Measurements from ENCODE around the gene AK2.

AK2 gene

DNA sequence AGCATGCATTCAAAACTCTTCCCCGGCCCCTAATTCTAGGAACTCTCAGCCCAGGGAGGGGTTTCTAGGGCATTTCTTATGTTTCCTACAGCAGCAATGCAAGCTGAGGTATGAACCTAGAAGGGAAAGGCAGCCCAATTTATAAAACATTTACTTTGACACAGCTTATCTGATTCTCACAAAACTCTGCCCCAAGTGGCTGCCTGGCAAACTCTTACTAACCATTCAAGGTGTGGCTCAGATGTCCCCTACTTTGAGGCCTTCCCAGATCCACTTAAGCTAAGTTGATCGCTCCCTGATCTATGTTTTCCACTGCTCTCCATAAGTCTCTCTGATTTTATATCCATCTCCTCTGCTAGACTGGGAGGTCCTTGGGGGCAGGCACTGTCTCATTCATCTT lies 35.4 kb downstream of the AK2 start:
- no peak for DNase-seq
- Histone ChIP-seq H3K79me2 (ENCODE audit: low read length) (no peaks in the 10 kb centered on the region), H3K27me3 (replicated peaks; ENCODE audit: insufficient read depth, low read length) (no peaks in the 10 kb centered on the region), H3K4me3 (ENCODE audit: low read length) (no peak overlapping the region), H3K9me3 (replicated peaks; ENCODE audit: insufficient read depth, low read length) (no peaks in the 10 kb centered on the region), H3K27ac (ENCODE audit: low read length) (no peak overlapping the region), H3K36me3 (replicated peaks; ENCODE audit: insufficient read depth, low read length) (no peaks in the 10 kb centered on the region), H3K9me2 (replicated peaks; ENCODE audit: insufficient read depth, low read length) (no peaks in the 10 kb centered on the region), H4K20me1 (ENCODE audit: insufficient read depth, low read length) (no peaks in the 10 kb centered on the region), H2AFZ (ENCODE audit: low read length) (no peak overlapping the region), H3K4me2 (ENCODE audit: low read depth, low read length) (no peak overlapping the region), H3K9ac (ENCODE audit: low read length) (no peak overlapping the region), H3F3A (ENCODE audit: insufficient read depth, low read length) (no peaks in the 10 kb centered on the region), H3K4me1 (ENCODE audit: low read length) (0 out of 2 replicates have a peak, but pooled peaks cover 12% of the 10 kb centered on the region)
- no peak for TF ChIP-seq EZH2phosphoT487 (IDR thresholded peaks at IDR 0.05; ENCODE audit: low read length)
- TF ChIP-seq EZH2 (optimal IDR thresholded peaks at IDR 0.05; ENCODE audit: low read depth, low read length), result no peak
- TF ChIP-seq, protein P1, sequence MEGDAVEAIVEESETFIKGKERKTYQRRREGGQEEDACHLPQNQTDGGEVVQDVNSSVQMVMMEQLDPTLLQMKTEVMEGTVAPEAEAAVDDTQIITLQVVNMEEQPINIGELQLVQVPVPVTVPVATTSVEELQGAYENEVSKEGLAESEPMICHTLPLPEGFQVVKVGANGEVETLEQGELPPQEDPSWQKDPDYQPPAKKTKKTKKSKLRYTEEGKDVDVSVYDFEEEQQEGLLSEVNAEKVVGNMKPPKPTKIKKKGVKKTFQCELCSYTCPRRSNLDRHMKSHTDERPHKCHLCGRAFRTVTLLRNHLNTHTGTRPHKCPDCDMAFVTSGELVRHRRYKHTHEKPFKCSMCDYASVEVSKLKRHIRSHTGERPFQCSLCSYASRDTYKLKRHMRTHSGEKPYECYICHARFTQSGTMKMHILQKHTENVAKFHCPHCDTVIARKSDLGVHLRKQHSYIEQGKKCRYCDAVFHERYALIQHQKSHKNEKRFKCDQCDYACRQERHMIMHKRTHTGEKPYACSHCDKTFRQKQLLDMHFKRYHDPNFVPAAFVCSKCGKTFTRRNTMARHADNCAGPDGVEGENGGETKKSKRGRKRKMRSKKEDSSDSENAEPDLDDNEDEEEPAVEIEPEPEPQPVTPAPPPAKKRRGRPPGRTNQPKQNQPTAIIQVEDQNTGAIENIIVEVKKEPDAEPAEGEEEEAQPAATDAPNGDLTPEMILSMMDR (IDR thresholded peaks at IDR 0.05; ENCODE audit: low read length), result no peak; the same call in 1 of the 2 replicates

DNA sequence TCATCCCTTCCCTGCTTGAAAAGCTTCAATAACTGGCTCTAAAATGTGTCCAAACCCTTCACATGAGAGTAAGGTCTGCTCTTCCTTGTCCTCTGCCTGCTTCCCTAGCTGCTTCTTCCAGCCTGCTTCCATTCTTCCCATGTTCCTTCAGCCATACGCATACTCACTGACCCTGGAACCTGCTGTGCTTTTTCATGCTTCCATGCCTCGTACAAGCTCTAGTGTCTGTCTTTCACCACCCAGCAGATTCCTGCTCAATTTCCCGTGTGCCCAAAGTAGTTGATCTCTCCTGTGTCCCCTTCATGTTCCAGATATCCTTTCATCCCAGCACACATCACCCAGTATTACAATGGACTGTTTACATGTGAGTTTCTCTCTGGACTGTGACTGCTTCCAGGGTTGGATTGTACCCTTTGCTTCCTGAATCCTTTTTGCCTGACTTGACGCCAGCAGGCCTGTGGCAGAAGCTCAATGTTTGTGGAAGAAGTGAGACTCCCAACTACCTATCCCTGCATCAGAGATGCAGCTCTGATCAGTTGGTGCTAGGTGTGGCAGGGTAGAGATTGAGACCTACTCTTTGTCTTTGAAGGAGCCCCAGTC lies 36.2 kb downstream of the AK2 start:
- Histone ChIP-seq H2AFZ (ENCODE audit: low read length) (no peak overlapping the region), H3K27me3 (replicated peaks; ENCODE audit: insufficient read depth, low read length) (no peaks in the 10 kb centered on the region), H3K9me3 (replicated peaks; ENCODE audit: insufficient read depth, low read length) (no peaks in the 10 kb centered on the region), H3K27ac (ENCODE audit: low read length) (no peak overlapping the region), H3K9me2 (replicated peaks; ENCODE audit: insufficient read depth, low read length) (no peaks in the 10 kb centered on the region), H4K20me1 (ENCODE audit: insufficient read depth, low read length) (no peaks in the 10 kb centered on the region), H3K4me3 (ENCODE audit: low read length) (no peak overlapping the region), H3K36me3 (replicated peaks; ENCODE audit: insufficient read depth, low read length) (no peaks in the 10 kb centered on the region), H3F3A (ENCODE audit: insufficient read depth, low read length) (no peaks in the 10 kb centered on the region), H3K4me2 (ENCODE audit: low read depth, low read length) (no peak overlapping the region), H3K9ac (ENCODE audit: low read length) (no peak overlapping the region), H3K79me2 (ENCODE audit: low read length) (no peaks in the 10 kb centered on the region), H3K4me1 (ENCODE audit: low read length) (0 out of 2 replicates have a peak, but pooled peaks cover 11% of the 10 kb centered on the region)
- DNase-seq, result no peak
- no peak for TF ChIP-seq EZH2phosphoT487 (IDR thresholded peaks at IDR 0.05; ENCODE audit: low read length)

- H3K4me2 ChIP-seq (ENCODE audit: low read depth, low read length), result no peak overlapping the region
- H3K9me2 ChIP-seq (replicated peaks; ENCODE audit: insufficient read depth, low read length), result no peaks in the 10 kb centered on the region
- no peak for TF ChIP-seq EZH2phosphoT487 (IDR thresholded peaks at IDR 0.05; ENCODE audit: low read length)
- TF ChIP-seq, protein P1 (IDR thresholded peaks at IDR 0.05; ENCODE audit: low read length), result no peak
- TF ChIP-seq EZH2 (optimal IDR thresholded peaks at IDR 0.05; ENCODE audit: low read depth, low read length), result no peak
- H3K27ac ChIP-seq (ENCODE audit: low read length), result no peak overlapping the region
- H3K4me1 ChIP-seq (ENCODE audit: low read length), result 0 out of 2 replicates have a peak, but pooled peaks cover under 1% of the 10 kb centered on the region
- H3K79me2 ChIP-seq (ENCODE audit: low read length), result no peaks in the 10 kb centered on the region
- no peaks in the 10 kb centered on the region for H3K9me3 ChIP-seq (replicated peaks; ENCODE audit: insufficient read depth, low read length)
- H3K9ac ChIP-seq (ENCODE audit: low read length), result no peak overlapping the region
- H3K27me3 ChIP-seq (replicated peaks; ENCODE audit: insufficient read depth, low read length), result no peaks in the 10 kb centered on the region
- no peaks in the 10 kb centered on the region for H3K36me3 ChIP-seq (replicated peaks; ENCODE audit: insufficient read depth, low read length)
- H3F3A ChIP-seq (ENCODE audit: insufficient read depth, low read length), result peaks cover under 1% of the 10 kb centered on the region; the same call in 1 of the 2 replicates
- no peak overlapping the region for H3K4me3 ChIP-seq (ENCODE audit: low read length)
- H4K20me1 ChIP-seq (ENCODE audit: insufficient read depth, low read length), result no peaks in the 10 kb centered on the region
- DNase-seq, result no peak
- no peak overlapping the region for H2AFZ ChIP-seq (ENCODE audit: low read length)
These were observed 37.7 kb downstream of the AK2 start for GRCh38 chr1:32998997-32999396.

GRCh38 chr1:32998064-32998463 lies 38.6 kb downstream of the AK2 start:
- Histone ChIP-seq H3K9me2 (replicated peaks; ENCODE audit: insufficient read depth, low read length) (no peaks in the 10 kb centered on the region), H3K27ac (ENCODE audit: low read length) (no peak overlapping the region), H4K20me1 (ENCODE audit: insufficient read depth, low read length) (no peaks in the 10 kb centered on the region), H3K36me3 (replicated peaks; ENCODE audit: insufficient read depth, low read length) (no peaks in the 10 kb centered on the region), H3K9ac (ENCODE audit: low read length) (no peak overlapping the region), H3K4me3 (ENCODE audit: low read length) (no peak overlapping the region), H3K79me2 (ENCODE audit: low read length) (no peaks in the 10 kb centered on the region), H3K9me3 (replicated peaks; ENCODE audit: insufficient read depth, low read length) (no peaks in the 10 kb centered on the region), H3K4me2 (ENCODE audit: low read depth, low read length) (no peak overlapping the region), H3K4me1 (ENCODE audit: low read length) (peaks cover 10% of the 10 kb centered on the region), H3K27me3 (replicated peaks; ENCODE audit: insufficient read depth, low read length) (no peaks in the 10 kb centered on the region), H2AFZ (ENCODE audit: low read length) (no peak overlapping the region), H3F3A (ENCODE audit: insufficient read depth, low read length) (peaks cover 10% of the 10 kb centered on the region)
- no peak for TF ChIP-seq EZH2phosphoT487 (IDR thresholded peaks at IDR 0.05; ENCODE audit: low read length)
- TF ChIP-seq, protein P1 (IDR thresholded peaks at IDR 0.05; ENCODE audit: low read length), result no peak
- no peak for TF ChIP-seq EZH2 (optimal IDR thresholded peaks at IDR 0.05; ENCODE audit: low read depth, low read length)
- DNase-seq, result no peak

Measured in MM.1S (cell line).